ACHN (cell line): ENCODE measurements around the gene JAKMIP1.

ENCODE experiments used
- DNase-seq: peaks from one replicate; pipeline ENCODE4 v3.0.0-alpha.2; 2015
- in situ Hi-C: cut with HindIII; loops from 2 replicates; pipeline ENCODE4 v1.10.0; 2017; ENCODE audit warnings: low sequenced_read_pairs, low pct_ligation_motif_present, low pct_unique_long_range_greater_than_20kb

Gene JAKMIP1

DNA sequence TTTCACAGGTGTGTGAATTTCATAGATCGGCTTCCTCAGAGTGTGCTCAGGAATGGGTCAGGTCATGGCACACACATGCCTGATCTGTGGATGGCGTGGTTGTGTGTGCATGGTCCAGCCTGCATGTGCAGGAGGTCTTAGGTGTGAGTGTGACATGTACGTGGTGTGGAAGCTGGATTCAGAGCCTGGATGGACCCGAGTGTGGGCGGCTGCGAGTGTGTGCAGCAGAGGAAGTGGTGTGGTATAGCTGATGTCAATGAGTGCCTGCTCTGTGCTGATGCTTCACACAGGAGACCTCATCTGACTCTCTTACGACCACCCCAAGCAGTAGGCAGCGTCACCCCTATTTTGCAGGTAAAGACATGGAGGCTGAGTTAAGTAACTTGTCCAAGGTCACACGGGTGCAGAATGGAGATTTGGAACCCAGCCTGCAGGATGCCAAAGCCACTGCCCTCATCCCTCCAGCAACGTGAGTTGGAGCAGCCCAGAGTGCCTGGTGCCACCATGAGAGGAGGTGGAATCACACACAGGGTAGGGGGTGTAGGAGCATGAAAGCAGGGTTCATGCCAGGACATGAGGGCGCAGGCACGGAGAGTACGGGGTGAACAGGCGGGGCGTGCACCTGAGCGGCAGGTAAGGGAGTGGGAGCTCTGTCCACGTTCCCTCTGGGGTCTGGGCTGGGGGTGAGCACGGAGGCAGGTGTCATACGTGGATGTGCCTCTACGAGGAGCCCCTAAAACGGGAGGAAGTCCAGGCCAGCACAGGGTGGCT, 157.9 kb downstream of the JAKMIP1 start:
- no peak for DNase-seq
- in situ Hi-C loops, result no loop called here

DNA sequence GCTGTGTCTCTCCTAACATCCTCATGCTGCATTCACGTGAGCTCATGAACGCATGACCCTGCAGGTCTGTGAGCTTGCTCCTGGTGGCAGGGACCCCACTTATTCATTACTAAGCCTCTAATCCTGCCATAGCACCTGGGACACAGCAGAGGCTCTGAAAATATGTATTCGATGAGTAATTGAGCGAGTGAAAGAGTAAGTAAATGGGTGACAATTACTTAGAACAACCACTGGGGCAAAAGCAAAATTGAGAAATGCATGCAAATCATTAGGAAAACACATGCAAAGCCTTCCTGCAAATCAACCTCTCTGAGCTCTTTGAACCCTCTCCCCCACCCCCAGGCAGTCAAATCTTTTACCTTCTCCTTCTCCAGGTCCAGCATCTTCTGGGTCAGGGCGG, 158.5 kb downstream of the JAKMIP1 start:
- in situ Hi-C loops, result no loop called here
- no peak for DNase-seq

DNA sequence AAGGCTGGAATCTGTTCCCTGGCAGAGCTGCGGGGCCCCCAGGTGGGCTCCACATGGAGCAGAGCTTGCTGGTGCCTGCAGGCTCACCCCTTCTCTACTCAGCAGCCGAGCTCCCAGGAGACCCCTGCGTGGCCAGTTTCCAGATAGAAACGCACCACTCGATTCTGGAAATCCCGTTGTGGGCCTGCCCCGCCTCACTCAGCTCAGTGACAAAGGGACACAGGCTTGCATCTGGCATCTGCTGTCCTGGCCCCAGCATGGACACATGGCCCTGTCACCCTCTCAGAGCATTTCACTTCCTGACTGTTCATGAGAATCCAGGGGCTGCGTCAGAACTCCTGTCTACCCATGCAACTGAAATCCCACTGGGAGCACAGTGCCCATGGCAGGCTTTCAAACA, 161.6 kb downstream of the JAKMIP1 start:
- DNase-seq, result no peak
- in situ Hi-C loops, result no loop called here

DNA sequence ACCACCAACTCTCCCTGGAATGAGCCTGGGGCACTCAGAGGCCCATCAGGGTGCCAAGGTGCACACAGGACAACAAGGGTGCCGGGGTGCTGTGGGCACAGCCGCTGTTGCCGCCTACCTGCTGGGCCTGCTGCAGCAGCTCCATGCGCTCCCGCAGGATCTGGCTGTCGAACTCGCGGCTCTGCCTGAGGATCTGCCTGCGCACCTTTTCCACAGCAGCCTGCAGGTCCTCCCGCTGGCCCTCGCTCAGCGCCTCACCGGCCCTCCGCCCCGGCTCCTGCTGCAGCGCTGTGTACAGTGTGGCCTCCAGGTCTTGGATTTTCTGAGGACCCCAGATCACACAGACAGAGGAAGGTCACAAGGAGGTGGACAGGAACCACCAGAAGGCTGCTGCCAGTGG, 164.6 kb downstream of the JAKMIP1 start:
- no peak for DNase-seq
- in situ Hi-C loops, result no loop called here

DNA sequence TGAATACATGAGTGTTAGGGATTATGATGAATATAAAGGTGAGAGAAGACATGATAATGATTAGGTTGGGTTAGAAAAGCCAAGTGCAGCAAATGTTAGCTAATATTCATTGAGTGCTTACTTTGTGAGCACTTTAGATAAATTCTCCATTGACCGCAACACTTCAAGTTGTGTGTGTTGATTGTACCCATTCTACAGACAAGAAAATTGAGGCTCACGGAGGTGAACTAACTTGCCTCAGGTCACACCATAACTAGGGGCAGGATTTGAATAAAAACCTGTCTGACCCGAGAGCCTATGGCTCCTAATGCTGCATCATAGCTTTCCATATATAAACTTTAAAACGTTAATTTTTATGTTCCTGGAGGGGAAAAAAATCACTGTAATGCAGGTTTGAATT, 167.0 kb downstream of the JAKMIP1 start:
- DNase-seq, result no peak
- in situ Hi-C loops, result no loop called here

DNA sequence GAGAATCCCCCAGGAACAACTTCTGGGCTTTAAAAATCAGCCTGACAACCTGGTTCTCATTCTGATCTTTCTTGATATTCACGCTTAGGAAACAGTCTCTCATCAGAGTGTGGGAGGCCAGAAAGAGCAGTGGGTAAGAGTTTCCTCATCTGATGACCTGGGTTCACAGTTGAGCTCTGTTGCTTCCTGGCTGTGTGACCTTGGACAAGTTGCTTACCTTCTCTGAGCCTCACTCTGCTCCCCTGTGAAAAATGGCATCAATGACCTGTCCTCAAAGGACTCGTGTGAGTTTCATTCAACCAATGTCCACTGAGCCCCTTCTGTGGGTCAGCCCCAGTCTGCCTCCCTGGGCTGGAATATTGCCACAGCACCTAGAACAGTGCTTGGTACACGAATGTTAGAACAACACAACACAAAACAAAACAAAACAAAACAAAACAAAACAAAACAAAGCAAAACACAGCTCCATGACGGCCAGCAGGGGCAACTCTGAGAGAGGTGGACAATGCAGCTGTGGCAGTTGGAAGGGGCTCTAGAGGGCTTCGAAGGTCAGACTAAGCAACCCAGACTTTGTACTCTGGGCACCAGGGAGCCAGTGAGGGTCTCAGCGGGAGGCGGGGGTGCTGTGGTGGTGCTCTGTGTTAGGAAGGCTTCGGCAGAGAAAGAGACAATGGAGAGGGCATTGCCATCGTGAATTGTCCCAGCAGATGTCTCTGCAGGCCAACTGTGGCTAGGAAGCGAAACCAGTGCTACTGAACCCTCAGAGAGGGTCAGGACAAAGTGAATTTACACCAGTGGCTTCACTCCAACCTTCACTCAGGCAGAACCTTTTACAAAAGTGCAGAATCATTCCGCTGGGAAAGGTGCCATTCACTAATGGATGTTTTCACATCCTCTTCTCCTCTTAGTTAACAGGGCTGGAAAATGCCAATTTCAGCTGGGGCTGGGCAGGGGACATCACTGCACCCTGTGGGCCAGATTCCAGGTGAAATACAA, 167.8 kb downstream of the JAKMIP1 start:
- in situ Hi-C loops, result no loop called here
- peak; percentile 14 for DNase-seq

DNA sequence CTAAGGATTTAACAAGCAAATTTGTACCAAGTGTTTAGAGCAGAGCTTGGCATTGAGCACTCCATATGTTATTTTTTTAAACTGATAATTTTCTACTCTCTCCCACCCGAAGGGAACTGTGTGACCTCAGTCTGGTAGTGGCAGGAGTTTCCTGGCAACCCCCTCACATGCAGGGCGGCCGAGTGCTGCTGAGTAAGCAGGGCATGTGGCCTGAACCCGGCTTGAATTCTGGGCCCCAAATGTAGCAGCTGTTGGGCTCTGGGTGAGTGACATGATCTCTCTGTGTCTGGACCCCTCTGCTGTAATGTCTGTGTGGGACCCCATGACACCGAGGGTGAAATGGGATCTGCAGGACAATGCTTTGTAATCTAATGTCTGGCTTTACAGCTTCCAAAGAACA, 168.5 kb downstream of the JAKMIP1 start:
- no peak for DNase-seq
- in situ Hi-C loops, result no loop called here

DNA sequence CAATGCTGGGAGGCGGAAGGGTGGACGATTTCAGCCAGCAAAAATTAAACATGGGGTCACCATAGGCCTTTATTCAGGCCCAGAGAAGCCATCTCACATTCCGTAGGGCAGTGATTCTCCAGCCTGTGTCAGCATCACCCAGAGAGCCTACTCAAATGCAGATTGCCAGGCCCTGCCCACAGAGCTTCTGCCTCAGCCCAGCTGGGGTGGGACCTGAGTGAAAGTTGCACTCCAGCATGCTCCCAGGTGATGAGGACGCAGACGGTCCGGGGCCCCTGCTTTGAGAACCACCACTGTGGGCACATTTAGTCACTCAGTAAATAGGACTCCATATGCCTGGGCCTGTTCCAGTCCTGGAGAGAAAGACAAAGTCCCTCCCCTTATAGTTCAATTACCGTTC, 169.7 kb downstream of the JAKMIP1 start:
- in situ Hi-C loops, result no loop called here
- no peak for DNase-seq

DNA sequence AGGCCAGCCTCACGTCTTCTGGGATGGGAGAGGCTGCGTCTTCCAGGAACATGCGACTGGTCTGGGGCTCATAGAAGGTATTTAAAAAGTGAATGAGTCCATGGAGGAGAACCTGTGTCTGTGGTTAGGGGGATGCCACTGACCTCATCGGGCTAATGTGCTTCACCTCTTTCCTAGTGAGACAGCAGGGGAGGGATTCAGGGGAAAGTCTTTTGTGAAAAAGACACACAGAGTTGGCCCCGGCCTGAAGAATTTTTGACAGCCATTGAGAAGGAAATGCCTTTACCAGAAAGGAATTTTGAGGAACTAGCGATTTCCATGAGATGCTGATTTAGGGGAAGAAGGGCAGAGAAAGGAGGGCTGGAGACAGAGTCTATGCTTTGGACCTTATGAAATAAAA, 171.1 kb downstream of the JAKMIP1 start:
- DNase-seq, result no peak
- in situ Hi-C loops, result no loop called here

DNA sequence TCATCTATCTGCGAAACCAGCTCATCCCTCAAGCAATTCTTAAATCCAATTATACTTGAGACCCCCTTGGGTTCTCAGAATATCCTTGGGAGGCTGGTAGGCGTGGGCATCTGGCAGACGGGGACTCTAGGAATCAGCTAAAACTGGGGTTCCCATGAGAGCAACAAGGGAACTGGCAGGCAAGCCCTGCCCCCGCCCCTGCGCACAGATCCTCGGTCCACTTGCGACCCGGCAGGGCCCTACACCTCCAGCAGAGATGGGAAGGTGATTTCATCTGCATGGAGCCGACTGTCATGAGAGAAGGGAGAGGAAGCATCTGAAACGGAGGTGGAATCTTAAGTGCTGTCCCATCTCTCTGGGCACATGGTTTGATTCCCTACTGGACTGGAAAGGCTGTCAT, 172.2 kb downstream of the JAKMIP1 start:
- in situ Hi-C loops, result no loop called here
- DNase-seq, result no peak

DNA sequence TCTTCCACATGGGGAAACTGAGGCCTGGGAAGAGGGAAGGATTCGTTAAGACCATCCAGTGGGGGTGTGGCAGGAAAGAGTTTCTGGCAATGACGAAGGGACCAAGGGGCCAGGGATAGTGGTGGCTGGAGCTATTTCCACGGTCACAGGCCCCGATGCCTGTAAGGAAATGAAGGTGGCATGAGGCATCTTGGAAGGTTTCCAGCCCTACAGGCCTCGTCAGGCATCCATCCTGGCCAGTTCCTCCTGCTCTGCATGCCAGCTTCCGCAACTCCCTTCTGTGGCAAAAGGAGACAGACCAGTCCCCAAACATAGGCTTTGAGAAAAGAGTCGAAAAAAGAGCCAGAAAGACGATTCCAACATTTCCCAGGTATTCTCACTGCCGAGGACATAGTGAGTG, 173.0 kb downstream of the JAKMIP1 start:
- DNase-seq, result no peak
- in situ Hi-C loops, result no loop called here

DNA sequence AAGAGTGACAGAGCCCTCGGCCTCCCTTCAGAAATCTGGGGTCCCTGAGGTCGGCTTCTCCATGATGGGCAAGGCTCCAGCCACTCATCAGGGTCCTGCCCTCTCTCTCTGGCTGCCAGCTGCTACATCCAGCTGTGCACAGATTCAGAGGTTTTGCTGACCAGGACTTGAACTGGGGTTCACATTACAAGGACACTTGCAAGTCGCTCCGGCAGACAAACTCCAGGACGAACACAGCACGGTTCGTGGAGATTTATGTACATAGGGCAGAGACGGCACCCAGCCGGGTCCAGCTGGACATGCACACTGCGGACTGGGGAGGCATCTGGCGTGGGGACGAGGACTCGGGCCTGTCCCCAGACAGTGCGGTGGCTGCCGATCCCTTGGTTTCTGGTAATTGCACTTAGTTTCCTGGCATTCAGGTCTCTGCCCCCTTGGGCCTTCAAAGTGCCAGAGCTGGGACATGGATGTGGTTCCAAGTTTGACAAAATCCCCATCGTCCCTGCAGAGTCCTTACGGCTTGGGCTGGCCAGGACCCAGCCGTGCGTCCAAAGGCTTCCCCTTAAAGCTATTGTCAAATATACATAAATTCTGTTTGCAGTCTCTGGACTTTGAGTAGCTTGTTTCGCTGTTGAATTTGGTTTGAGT, 175.9 kb downstream of the JAKMIP1 start:
- DNase-seq, result no peak
- in situ Hi-C loops, result no loop called here

DNA sequence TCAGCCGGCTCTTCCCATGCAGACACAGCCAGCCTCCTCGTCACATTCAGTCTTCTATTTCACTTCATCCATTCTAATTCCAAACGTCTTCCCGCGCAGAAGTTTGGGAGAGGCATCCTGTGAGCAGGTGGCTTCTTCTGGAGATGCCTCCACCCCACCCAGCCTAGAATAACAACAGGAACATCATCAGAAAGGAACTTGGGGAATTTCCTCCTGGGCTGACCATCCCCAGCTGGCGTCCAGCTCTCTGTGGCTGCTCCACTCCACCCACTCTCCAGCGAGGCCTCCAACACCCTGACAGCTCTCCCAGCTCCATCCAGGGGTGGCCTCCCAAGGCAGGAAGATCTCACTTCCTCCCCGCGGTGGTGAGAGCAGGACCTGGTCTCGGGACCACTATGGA, 176.6 kb downstream of the JAKMIP1 start:
- in situ Hi-C loops, result no loop called here
- DNase-seq, result no peak

DNA sequence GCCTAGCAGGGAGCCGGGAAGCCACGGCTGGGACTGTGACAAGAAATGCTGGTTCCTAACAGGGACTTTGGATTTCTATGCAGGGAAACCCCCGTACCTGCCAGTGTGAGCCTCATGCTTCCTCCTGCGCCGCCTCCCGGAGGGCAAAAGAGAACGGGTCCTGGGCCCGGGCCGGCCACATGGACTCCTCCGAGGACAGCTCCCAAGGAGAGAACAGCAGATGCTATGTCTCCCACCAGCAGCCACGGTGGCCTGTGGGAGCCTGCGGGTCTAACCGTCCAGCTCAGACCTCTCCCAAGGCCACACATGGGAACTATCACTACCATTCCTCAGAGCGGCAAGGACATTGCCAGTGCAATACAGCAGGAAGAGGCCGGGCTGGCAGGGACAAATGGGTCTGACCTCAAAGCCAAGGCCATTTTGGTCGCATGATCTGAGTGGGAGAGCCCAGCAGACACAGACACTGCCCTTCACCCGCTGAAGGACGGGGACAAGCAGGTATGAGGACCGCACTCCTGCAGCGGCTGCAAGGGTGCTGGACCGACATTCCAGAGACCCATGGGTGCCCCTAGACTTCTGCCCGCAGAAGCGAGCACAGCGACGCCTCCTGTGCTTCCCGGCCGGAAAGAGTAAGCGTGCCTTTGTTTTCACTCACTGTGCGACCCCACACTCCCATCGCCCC, 177.6 kb downstream of the JAKMIP1 start:
- in situ Hi-C loops, result no loop called here

DNA sequence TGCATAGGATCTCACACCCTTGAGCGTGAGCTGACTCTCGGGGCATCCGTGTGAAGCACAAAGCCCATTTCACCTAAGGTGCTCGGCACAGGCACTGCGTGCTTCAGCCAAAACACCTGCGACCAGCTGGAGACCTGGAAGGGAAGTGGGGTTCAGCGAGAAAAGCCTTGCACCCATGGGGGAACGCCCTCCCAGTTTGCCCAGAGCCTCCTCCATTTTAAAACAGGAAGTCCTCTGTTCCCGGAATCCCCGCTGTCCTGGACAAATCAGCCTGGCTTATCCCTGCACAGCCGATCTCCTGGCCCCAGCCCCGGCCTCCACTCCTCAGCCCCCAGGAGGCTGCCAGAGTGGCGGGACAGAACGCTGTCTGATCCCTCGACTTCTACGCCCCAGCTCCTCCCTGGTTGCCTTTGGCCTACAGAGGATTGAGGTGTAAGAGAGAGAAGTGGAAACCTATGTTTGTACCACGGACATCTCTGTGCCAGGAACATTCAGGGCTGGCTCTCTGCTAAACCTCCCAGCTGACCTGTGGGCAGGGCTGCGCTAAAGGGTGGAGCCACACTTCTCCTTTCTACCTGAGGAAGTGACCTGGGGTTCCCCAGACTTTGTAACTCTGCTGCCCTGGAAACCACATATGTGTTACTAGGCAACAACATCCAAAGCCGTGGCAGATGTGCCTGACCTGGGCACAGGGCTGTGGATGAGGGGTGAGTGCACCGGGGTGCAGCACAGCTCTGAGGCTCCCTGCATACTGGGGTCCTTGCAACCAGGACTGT, 178.3 kb downstream of the JAKMIP1 start:
- no peak for DNase-seq
- in situ Hi-C loops, result no loop called here

More for the DNA sequence above, 177.6 kb downstream of the JAKMIP1 start:
- no peak for DNase-seq

DNA sequence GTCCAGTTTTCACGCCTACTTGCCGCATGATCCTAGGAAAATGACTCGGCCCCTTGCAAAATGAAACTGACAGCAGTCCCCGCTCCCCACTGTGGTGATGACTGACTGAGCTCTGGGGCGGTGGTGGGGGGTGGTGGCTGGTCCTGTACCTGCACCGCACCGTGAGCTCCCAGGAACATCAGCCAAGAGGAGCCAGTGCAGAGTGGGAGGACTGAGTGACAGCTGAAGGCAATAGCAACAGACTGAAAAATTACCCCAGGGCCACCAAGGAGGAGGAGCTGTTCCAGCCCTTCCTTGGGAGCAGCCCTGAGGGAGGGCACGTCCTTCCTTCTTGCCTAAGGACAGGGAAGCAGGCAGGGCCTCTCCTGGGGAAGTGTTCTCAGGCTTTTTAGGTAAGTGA, 179.7 kb downstream of the JAKMIP1 start:
- DNase-seq, result no peak
- in situ Hi-C loops, result no loop called here

DNA sequence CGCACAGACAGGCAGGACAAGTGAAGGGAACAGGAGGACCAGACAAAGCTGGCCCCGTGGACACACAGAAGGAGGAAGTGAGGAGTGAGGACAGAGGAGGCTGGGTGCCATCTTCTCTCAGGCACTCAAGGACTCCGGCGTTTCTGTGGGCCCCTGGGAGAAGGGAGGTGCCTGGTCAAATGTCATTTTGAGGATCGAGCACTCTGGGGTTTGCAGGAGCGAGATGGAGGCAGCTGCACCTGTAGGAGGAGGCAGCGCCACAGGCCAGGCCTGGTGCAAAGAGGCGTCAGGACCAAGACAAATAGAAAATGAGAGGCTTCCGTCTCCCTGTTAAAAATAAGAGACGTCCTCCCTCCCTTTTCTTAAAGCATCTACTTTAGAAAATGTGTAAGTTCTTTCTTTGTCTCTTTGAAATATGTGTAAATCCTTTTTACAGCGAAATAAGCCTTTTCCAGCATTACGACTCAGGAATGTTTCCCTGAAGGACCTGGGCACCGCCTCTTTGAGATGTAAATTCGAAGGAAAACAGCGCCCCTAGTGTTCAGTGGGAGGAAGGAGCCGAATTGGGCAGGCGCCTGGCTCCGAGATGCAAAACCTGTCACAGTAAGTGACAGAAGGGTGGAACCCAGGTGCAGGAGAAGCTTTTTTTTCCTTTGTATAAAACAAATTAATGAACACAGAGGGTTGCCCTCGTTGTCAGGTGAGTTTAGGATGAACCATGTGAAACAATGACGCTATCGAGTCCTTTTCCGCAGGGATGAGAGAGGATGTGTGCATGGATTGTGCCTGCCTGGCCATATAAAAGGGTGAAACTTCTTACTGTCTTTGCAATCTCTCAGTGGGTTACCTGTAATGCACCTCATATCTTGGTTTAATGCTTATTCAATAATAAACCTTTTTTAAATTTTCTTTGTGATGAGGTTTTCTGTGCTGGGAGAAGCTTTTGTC, 180.8 kb downstream of the JAKMIP1 start:
- peak; percentile 55 for DNase-seq
- in situ Hi-C loops, result no loop called here
